Measurements from ENCODE around the gene UQCRC1.

- TF ChIP-seq CTCF (IDR thresholded peaks at IDR 0.05; ENCODE audit: insufficient read depth, low read length) = no peak
- no peak for TF ChIP-seq POLR2AphosphoS5 (IDR thresholded peaks at IDR 0.05; ENCODE audit: low read depth)
Observed at GRCh38 chr3:48596676-48597407, 12.6 kb downstream of the UQCRC1 start.
